MM.1S (cell line): ENCODE data around the gene RNF14.

Source experiments
- EZH2phosphoT487 ChIP-seq: fragments of 300-600 bp; sonication (generic); IDR thresholded peaks from 2 replicates; pipeline ENCODE4 v1.6.1; 2018; ENCODE audit warnings: antibody characterized with exemption, low read length
- TF ChIP-seq, protein P1 (sequence below): fragments of 300-600 bp; sonication (generic); IDR thresholded peaks from 2 replicates; pipeline ENCODE4 v1.5.1; 2016; ENCODE audit warnings: antibody characterized with exemption, low read length, mixed read lengths

DNA sequence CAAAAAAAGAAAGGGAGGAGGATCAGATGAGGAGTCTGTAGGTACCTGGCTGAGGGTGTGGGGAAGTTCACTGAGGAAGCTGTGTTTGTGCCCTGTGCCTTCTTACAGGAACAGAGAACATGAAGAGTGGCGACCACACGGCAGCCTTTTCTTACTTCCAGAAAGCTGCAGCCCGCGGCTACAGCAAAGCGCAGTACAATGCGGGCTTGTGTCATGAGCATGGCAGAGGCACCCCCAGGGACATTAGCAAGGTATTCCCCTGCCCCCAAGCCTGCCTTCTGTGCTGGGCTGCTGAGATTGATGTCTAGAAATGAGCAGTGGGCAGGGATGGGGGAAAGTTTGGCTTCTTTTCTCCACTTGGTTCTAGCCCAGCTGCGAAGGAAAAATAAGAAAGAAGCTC is 35.8 kb upstream of the RNF14 start:
- TF ChIP-seq, protein P1, sequence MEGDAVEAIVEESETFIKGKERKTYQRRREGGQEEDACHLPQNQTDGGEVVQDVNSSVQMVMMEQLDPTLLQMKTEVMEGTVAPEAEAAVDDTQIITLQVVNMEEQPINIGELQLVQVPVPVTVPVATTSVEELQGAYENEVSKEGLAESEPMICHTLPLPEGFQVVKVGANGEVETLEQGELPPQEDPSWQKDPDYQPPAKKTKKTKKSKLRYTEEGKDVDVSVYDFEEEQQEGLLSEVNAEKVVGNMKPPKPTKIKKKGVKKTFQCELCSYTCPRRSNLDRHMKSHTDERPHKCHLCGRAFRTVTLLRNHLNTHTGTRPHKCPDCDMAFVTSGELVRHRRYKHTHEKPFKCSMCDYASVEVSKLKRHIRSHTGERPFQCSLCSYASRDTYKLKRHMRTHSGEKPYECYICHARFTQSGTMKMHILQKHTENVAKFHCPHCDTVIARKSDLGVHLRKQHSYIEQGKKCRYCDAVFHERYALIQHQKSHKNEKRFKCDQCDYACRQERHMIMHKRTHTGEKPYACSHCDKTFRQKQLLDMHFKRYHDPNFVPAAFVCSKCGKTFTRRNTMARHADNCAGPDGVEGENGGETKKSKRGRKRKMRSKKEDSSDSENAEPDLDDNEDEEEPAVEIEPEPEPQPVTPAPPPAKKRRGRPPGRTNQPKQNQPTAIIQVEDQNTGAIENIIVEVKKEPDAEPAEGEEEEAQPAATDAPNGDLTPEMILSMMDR, result no peak
- no peak for TF ChIP-seq EZH2phosphoT487
